ENCODE data around the gene OR2A5.

- TF ChIP-seq REST (IDR thresholded peaks at IDR 0.05; ENCODE audit: insufficient replicate concordance, low read depth) (no peak), CTCF (IDR thresholded peaks at IDR 0.05; ENCODE audit: insufficient read depth, low read length) (no peak), GABPA (IDR thresholded peaks at IDR 0.05; ENCODE audit: low read depth) (no peak)
Observed at GRCh38 chr7:144006692-144007042, 42.1 kb upstream of the OR2A5 start.

Data from HL-60 (cell line).